A549 (cell line): ENCODE data around the gene NEGR1.

Experiments
- RAD21 ChIP-seq, 2 experiments: fragments of >200 bp in 1 of 2; sonication (Bioruptor Twin) in 1 of 2; formaldehyde crosslinking in 1 of 2; IDR thresholded peaks in 1 of 2; conservative IDR thresholded peaks in 1 of 2; 2 replicates in 1 of 2; 3 replicates in 1 of 2; pipeline ENCODE4 v1.6.1; 2012 to 2018; ENCODE audit warnings: inconsistent platforms in 1 of 2
- RFX5 ChIP-seq: fragments of 450-650 bp; IDR thresholded peaks from 2 replicates; pipeline ENCODE4 v1.7.1; 2014; ENCODE audit warnings: antibody characterized with exemption, mild to moderate bottlenecking, moderate library complexity
- ZNF302 ChIP-seq: fragments of 250-450 bp; sonication (Bioruptor Pico); IDR thresholded peaks from 2 replicates; pipeline ENCODE4 v1.9.0; 2021; ENCODE audit warnings: inconsistent platforms, mild to moderate bottlenecking, moderate library complexity

DNA sequence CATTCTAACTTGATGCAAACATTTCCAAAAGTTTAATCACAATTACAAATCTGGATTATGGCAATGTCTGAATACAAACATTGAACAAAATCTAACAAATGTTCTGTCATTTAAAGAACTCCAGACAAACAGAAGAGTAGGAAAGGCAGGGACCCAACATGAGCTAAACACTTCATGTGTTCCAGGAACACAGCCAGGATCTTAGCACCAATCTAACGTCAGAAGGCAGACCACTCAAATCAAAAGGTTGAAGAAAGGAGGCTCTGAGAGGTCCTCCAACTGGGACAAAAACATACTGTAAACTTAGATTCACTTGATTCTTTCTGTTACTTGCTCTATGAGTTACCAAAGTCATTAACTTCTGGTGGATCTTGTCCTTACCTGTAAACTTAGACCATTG, 374.0 kb downstream of the NEGR1 start:
- TF ChIP-seq ZNF302 (no peak), RFX5 (no peak), RAD21 (conservative IDR thresholded peaks at IDR 0.05 in 1 of 2, IDR thresholded peaks at IDR 0.05 in 1 of 2) (no peak)
